Astrocyte of the hippocampus (primary cell): ENCODE measurements around the gene HOOK1.
"Not testable (repeated sequence)": the region's sequence is repeated elsewhere in the genome, so short reads cannot be mapped to it uniquely, and the experiment has no call there.

Source experiments
- DNase-seq: peaks from one replicate; pipeline ENCODE4 v3.0.0; 2011; ENCODE audit warnings: low read depth, low spot score

HOOK1 gene

DNA sequence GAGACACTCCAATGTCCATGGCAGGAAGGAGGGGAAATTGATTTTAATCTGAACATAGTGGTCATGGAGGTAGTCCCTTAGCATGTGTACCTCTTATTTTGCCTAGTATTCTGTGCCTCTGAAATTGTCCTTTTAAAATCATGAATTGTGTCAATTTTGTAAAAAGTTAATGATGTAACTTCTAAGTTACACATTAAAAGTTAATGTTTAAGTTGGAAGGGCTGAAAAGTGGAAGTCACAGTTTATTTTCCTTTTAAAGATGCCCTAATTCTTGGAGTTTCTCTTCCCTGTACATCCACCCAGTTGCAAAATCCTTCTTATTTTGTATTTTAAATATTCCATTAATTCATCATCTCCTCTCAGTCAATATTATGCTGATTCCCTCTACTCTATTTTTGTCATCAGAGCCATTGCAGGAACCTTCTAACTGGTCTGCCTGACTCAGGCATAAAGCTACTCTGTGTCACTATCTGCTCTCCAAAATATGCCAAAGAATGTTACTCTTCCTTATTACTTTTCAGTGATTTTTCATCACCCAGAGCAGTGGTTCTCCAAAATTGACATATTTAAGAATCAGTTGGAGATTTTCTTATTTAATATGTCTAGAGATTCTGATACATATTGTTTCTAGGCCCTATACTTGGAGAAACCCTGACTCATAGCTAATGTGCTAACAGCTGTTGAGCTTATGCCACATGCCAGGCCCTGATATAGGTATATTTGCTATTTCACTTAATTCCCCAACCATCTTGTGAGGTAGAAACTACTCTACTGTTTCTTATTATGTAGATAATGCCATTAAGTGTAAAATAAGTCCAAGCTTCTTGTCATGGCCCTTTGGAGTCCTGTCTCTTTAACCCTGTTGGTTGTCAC, 5.1 kb downstream of the HOOK1 start:
- no peak for DNase-seq

DNA sequence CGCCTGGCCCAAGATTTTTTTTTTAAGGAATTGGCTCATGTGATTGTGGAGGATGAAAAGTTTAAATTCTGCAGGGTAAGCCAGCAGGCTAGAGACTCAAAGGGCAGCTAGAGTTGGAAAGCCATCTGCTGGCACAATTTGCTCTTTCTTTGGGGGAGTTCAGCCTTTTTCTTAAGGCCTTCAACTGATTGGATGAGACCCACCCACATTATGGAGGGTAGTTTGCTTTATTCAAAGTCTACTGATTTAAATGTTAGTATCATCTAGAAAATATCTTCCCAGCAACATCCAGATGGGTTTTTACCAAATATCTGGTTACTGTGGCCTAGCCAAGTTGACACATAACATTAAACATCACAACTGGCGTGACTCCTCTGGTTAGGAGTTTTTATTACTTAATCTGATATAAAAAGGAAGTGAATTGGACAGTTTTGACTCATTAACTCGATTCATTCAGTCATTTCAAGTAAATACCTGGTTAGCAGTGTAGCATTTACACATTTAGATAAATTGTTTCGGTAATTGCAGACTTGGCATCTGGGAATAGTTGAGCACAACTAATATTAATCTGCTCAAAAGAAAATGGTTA, 12.4 kb downstream of the HOOK1 start:
- DNase-seq, result no peak

DNA sequence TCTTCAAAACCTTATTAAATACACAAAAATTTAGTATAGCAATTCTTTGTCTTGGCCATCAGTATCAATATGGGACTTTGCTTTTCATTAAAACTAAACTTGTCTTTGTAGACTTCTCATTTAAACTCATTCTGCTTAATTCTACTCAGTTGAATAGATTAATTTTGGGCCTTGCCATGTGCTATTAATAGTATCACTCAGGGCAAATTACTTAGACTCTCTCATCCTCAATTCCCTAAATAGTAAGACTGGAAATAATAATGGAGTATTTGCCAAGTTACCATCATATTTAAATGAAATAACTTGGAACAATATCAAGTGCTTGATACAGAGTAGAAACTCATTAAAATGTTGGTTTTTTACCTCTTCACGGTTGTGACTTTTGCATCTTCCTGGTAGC, 13.4 kb downstream of the HOOK1 start:
- DNase-seq, result no peak

DNA sequence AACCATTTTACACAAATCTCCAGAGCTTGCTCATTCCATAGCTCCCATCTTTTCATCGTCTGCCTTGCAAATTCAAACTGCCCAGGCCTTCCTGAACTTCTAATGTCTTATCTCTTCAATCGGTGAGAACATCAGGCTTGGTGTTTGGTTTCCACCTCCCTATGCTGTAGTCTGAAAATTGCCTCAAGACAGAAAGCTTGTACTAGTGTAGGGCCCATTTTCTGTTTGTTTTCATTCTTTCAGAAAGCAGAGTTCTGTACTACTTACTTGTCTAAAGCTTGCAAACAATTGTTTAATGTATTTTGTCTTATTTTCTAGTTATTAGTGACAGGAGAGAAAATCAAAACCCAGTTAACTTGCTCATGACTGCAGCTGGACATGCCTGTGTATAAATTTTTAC, 16.8 kb downstream of the HOOK1 start:
- no peak for DNase-seq

DNA sequence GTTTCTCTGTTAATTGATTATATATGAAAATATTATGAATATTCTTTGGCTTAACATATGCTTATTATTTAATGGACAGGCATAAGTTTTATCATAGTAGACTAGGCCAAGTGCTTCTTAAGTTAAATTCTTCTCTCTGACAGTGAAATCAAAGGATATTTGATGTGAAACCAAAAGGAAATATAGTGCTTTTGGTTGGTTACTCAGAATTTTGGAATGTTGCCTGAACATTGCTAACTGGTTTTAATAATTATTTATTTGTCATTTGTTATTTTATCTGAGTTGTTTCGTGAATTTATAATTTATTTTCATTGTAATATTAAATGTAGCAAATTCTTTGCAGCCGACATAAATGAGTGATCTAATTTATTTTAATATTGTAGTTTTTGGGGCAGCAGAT, 18.3 kb downstream of the HOOK1 start:
- DNase-seq, result no peak

DNA sequence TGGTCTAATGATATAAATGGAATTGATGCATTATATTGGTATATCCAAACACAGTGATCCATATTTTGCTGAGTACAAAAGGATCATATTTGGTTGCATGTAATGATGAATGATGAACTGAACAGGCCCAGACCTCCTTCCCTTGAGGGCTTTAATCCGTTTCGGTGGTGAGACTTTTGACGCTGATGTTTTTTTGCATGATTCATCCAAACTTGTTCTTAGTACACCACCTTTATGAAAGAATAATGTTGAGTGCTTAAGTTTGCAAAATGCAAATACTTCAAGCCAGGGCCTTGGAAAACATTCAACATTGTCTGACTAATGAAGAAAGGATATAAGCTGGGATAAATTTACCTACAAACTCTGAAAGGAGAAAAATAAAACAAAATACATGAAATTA, 19.2 kb downstream of the HOOK1 start:
- peak; percentile 12 for DNase-seq

DNA sequence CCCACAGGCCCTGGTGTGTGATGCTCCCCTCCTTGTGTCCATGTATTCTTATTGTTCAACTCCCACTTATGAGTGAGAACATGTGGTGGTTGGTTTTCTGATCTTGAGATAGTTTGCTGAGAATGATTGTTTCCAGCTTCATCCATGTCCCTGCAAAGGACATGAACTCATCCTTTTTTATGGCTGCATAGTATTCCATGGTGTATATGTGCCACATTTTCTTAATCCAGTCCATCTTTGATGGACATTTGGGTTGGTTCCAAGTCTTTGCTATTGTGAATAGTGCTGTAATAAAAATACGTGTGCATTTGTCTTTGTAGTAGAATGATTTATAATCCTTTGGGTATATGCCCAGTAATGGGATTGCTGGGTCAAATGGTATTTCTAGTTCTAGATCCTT, 23.1 kb downstream of the HOOK1 start:
- not testable (repeated sequence) for DNase-seq

DNA sequence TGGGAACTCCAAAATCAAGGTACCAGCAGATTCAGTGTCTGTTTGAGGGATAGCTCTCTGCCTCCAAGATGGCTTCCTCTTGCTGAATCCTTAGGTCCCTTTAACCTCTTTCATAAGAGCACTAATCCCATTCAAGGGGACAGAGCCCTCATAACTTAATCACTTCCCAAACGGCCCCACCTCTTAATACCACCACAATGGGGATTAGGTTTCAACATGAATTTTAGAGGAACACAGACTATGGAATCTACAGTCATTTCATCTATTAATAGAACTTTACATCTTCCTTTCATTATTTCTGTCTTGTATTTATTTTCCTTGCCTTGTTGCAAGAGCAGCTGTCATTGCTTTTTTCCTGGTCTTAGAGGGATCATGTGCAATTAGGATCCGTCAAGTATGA, 30.3 kb downstream of the HOOK1 start:
- DNase-seq, result no peak

DNA sequence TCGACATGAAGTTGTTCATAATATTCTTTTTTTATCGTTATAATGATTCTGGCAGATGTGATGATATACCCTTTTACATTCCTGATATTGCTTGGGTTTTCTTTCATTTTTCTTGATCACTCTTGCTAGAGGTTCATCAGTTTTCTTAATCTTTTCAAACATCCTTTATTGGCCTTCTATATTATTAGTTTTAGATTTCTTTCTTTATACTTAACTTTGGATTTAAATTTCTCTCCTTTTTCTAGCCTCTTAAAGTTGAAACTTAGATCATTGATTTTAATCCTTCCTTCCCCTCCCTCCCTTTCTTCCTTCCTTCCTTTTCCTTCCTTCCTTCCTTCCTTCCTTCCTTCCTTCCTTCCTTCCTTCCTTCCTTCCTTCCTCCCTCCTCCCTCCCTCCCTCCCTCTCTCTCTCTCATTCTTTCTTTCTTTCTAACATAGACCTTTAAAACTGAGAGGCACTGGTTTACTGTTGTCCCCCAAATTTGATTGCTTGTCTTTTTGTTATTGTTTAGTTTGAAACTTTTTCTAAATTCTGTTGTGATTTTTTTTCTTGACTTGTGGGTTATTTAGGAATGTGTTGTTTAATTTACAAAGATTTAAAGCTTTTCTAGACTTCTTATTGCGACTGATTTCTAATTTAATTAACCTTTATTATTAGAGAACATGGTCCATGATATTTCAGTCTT, 31.6 kb downstream of the HOOK1 start:
- no peak for DNase-seq

DNA sequence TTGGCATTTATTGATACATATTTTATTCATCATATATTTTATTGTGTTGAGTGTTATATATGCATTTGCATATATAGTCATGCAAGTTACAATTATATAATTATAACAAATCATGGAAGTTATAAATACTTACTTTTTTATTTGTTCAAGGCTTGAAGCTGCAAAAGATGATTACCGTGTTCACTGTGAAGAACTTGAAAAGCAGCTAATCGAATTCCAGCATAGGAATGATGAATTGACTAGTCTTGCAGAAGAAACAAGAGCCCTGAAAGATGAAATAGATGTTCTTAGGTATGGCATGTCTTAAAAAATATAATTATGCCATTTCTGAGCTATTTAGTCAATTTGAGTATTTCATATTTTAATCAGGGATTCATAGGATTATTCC, 32.1 kb downstream of the HOOK1 start:
- DNase-seq, result no peak

DNA sequence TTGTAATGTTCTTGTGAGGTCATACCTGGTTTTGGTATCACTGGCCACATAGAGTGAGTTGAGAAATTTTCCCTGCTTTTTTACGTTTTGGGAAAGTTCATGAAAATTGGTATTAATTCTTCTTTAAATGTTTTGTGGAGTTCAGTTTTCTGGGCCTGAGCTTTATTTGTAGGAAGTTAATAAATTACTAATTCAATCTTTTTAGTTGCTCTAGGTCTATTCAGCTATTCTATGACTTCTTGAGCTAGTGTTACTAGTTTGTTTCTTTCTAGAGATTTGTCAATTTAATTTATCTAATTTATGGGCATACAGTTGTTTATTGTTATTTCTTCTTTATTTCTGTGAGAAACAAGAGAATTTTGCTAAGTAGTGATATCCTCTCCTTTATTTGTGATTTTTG, 37.4 kb downstream of the HOOK1 start:
- no peak for DNase-seq

DNA sequence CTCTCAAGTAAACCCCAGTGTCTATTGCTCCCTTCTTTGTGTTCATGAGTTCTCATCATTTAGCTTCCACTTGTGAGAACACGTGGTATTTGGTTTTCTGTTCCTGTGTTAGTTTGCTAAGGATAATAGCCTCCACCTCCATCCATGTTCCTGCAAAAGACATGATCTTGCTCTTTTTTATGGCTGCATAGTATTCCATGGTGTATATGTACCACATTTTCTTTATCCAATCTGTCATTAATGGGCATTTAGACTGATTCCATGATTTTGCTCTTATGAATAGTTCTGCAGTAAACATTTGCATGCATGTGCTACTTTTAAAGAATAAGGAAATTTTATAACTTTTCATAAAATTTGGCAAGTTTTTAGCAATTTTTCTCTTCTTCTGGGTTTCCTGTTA, 40.5 kb downstream of the HOOK1 start:
- DNase-seq, result not testable (repeated sequence)

DNA sequence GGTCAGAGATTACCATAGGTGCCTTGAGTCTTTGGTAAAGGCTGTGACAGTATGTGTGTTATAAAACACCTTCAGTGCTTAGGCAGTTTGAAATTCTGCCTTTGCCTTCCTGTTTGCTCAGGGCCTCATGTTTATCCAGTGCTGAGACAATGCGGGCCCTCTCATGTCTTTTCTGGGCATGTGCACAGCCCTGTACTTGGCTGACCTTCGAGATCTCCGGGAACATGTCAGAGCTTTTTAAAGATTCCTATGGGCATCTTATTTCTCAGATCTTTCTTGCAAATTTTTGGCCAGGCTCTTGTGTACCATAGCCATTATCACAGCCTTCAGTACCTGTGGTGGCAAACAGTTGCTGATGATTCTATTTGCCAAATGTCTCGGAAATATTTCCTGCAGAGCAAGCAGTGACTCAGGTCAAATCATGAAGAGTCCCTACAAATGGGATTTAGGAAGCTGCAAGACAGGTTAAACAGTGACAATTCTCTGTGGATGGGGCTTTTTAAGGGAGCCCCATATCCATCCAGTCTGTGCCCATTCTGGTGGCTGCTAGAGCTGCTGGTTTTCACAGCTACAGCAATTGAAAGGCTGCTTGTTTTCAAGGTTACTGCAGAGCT, 42.1 kb downstream of the HOOK1 start:
- DNase-seq, result no peak

DNA sequence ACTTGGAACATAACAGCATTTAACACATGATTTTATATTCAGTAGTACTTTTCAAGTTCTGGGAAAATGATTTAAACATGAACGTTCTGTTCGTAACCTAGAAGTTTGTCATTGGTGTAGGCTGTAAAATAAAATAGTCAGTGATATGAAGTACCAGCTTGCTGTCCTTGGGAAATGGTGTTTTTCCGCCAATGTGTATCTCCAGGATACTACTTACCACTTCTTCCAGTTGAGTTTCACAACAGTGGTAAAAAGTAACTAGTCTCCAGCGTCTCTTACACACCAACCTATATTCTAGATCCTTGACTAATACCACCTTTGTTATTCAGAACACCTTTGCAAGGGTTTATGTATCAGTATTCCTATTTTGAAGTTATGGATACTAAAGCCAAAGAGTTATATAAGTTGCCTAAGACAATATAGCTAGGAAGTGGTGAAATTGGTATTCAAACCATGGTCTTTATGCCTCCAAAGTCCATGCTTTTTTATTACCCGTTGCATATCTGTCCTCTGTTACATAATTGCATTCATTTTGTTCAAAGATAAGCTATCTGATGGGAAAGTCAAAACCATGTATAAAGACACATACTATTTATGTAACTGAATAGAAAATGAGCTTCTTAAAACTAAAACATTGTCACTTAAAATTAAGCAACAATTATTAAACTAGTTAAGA, 43.1 kb downstream of the HOOK1 start:
- no peak for DNase-seq

DNA sequence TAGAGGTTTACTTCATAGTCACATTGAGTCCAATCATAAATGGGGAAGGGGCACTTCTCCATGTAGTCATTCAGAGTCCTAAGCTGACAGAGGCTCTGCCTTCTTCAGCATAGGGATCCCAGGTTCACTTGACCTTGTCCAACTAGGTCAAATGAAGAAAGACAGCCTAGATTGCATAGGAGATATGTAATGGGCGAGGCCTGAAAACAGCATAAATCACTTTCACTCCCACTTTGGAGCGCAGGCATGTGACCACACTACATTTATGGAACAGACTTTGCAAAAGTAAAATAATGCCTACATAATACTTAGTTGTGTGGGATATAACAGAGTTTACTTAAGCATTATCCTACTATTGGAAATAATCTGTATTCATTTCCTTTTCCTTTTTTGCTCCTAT, 51.7 kb downstream of the HOOK1 start:
- no peak for DNase-seq

DNA sequence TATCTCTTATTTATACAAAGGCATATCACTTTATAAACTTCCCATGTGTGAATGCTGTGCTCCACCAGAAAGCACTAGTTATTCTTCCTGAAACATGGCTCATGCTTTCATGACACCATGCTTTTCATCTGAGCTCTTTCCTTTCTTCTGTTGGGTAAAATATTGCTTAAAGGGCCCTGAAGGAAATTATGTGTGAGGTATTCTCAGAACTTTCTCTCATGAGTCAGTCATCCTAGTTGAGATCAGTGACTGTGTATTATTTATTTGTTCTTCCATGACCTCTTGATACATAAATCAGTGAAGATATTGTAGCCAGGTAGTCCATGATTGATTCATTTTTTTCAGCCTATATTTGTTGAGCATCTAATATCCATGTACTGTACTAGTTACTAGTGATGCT, 57.0 kb downstream of the HOOK1 start:
- DNase-seq, result no peak

DNA sequence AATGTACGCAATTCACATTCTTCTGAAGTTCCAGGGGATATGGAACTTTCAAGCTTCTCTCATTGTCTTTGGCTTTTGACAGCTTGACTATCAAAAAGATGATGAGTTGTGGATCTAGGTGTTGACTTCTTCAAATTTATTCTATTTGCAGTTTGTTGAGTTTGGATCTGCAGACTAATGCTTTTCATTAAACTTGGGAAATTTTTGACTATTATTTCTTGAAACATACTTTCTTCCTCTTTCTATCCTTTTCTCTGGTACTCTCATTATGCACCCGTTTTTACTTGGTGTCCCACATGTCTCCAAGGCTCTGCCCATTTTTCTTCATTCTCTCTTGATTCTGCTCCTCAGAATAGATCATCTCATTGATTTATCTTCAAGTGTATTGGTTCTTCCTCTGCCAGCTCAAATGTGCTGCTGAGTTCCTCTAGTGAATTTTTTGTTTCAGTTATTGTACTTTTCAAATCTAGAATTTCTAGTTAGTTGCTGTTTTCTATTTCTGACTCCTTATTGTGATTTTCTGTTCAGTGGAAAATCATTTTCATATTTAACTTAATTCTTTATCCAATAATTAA, 62.4 kb downstream of the HOOK1 start:
- DNase-seq, result no peak

DNA sequence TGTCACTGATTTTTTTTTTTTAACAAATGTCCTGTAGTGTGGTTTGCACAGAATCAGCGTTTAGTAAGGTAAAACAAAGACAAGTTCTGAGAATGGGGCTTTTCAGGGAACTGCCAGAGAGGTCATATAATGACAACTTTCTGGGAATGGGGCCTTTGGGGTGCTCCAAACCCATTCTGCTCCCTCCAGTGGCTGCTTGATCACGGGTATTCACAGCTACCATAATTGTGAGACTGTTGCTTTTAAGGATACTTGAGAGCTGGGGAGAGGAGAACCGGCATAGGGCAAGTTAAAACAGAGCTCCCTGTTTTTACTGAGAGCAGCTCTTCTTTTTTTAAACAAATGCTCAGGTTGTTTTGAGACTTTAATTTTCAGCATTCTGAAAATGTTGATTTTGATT, 63.6 kb downstream of the HOOK1 start:
- no peak for DNase-seq

DNA sequence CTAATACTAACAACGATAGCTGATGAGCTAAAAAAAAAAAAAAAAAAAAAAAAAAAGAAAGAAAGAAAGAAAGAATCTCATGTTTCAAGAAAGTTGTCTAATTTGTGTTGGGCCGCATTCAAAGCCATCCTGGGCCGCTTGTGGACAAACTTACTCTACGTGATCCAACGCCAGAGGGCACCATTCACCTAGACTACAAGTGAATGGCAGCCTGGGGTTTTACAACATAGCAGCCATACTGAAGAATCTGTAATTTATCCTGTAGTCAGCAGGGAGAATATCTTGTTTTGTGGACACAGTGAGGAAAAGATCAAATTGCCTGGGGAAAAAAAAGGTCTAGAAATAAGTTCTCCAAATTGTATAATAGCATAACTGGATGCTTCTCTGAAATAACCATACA, 64.8 kb downstream of the HOOK1 start:
- peak; percentile 73 for DNase-seq

DNA sequence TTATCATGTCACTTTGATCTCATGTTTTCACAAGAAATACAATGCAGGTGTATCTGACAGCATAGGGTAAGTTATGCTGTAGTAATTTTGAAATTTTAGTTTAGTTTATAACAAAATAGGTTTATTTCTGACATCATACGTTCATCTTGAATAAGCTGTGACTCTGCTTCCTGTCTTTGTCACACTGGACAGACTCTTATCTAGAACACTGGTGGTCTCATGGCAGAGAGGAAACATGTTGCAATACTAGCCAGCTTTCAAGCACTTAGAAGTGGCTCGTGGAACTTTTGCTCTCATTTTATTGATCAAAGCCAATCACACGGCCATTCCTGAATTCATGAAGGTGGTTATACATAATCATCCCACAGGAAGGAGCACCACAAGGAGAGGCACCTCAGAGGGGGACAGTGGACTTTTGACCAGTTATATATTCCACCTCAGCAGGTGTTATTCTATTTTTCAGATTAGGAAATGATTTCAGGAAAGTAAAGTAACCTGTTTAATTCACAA, 65.3 kb downstream of the HOOK1 start:
- DNase-seq, result no peak

DNA sequence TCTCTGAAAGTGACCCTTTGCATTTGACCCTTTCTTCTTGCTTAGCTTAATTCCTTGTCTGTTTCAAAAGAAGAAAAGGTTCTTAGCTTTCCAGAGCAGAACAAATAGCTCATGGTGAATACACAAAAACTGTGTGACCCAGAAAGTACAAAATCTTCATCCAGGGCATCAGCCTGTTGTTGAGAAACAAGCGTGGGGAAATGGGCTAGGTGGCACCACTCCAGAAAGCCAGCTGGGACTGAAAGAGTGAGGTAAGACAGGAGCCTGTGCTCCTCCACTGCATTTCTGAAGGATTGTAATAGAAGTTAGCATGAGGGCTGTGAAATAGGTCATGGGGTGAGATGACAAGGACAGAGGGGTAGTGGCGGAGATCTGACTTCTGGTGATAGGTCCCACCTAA, 66.0 kb downstream of the HOOK1 start:
- DNase-seq, result no peak
